Fibroblast of pulmonary artery (primary cell): Measurements from ENCODE around the gene OR10A4.

Source experiments
- DNase-seq: peaks from one replicate; pipeline ENCODE4 v3.0.0-alpha.2; 2010; ENCODE audit warnings: low read depth
- H3K4me3 ChIP-seq: replicated peaks from 2 replicates; pipeline ENCODE4 v1.5.1; 2011; ENCODE audit warnings: low read depth, mild to moderate bottlenecking, control low read depth, low read length, moderate library complexity
- TF ChIP-seq, protein P1 (sequence below): IDR thresholded peaks from 2 replicates; pipeline ENCODE4 v1.5.1; 2011; ENCODE audit warnings: mild to moderate bottlenecking, control low read depth, low read length, inconsistent platforms; ENCODE audit errors: missing control alignments

Gene OR10A4

DNA sequence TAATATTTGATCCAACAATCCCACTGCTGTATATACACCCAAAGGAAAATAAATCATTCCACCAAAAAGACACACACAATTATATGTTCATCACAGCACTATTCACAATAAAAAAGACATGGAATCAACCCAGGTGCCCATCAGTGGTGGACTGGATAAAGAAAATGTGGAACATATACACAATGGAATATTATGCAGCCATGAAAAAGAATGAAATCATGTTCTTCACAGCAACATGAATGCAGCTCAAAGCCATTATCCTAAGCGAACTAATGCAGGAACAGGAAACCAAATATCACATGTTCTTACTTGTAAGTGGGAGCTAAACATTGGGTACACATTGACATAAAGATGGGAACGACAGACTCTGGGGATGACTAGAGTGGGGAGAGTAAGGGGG lies 43.3 kb downstream of the OR10A4 start:
- TF ChIP-seq, protein P1, sequence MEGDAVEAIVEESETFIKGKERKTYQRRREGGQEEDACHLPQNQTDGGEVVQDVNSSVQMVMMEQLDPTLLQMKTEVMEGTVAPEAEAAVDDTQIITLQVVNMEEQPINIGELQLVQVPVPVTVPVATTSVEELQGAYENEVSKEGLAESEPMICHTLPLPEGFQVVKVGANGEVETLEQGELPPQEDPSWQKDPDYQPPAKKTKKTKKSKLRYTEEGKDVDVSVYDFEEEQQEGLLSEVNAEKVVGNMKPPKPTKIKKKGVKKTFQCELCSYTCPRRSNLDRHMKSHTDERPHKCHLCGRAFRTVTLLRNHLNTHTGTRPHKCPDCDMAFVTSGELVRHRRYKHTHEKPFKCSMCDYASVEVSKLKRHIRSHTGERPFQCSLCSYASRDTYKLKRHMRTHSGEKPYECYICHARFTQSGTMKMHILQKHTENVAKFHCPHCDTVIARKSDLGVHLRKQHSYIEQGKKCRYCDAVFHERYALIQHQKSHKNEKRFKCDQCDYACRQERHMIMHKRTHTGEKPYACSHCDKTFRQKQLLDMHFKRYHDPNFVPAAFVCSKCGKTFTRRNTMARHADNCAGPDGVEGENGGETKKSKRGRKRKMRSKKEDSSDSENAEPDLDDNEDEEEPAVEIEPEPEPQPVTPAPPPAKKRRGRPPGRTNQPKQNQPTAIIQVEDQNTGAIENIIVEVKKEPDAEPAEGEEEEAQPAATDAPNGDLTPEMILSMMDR, result no peak
- no peak for DNase-seq
- H3K4me3 ChIP-seq, result no peak overlapping the region

DNA sequence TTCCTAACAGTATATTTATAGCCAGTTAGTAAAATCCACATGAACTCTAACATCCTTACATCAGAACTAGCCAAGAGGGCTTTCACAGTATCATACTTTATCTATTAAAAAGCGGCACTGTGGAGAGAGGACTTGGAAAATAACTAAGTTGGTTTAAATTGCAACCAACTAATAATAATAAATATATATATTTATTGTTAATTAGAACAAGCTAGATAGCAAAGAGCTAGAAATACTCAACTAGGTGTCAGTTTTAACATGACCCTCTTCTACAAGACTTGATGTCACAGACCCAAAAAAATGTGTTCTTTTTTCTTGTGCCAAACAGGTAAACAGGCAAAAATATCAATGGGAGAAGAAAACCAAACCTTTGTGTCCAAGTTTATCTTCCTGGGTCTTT lies 44.3 kb downstream of the OR10A4 start, which contains the start of gene OR2D3:
TSS of gene OR2D3 (plus strand) at position 301 of the 400 bp plus-strand sequence. CDS start at position 301, 0 bp downstream.
- TF ChIP-seq, protein P1, result no peak
- no peak for DNase-seq
- H3K4me3 ChIP-seq, result no peak within 1 kb of the TSS

DNA sequence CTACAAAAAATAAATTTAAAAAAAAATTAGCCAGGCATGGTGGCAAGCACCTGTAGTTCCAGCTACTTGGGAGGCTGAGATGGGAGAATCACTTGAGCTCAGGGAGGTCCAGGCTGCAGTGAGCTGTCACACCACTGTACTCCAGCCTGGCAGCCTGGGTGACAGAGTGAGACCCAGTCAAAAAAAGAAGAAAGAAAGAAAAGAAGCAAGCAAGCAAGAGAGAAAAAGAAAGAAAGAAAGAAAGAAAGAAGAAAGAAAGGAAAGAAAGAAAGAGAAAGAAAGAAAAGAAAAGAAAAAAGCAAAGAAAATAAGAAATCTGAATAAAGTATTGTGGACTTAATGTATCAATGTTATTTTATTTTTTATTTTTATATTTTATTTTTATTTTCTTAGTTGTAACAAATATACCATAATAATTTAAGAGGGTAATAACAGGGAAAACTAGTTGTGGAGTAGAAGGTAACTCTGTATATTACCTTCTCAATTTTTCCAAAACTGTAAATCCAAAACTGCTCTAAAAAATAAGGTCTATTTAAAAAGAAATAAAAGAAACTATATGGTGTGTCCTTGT lies 48.7 kb downstream of the OR10A4 start:
- TF ChIP-seq, protein P1, result no peak
- no peak for DNase-seq
- no peak overlapping the region for H3K4me3 ChIP-seq

DNA sequence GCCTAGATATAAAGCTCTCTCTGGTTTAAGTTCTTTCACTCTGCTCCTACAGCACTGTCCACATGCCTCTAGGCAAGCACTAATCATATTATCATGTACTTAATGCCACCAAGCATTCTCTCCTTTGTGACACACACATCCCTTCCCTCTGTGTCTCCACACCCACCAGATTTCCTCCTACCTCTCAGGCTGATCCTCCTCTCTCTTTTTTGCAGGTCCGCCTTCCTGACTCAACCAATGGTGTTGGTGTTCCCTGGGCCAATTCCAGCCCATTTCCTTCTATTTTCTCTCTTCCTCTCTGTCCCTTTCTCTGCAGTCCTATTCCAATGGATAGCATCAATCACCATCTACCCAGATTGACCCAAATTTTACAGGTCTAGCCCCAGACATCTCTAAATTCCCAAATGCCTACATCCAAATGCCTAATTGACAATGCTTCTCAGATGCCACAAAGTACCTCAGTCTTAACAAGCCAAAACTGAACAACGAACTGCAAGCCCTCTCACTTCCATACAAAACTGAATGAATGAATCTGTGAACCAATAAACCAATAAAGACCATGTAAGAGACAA lies 49.3 kb downstream of the OR10A4 start:
- DNase-seq, result peak; percentile 35
- peak overlapping the region; percentile 91 for H3K4me3 ChIP-seq
- TF ChIP-seq, protein P1, result no peak

DNA sequence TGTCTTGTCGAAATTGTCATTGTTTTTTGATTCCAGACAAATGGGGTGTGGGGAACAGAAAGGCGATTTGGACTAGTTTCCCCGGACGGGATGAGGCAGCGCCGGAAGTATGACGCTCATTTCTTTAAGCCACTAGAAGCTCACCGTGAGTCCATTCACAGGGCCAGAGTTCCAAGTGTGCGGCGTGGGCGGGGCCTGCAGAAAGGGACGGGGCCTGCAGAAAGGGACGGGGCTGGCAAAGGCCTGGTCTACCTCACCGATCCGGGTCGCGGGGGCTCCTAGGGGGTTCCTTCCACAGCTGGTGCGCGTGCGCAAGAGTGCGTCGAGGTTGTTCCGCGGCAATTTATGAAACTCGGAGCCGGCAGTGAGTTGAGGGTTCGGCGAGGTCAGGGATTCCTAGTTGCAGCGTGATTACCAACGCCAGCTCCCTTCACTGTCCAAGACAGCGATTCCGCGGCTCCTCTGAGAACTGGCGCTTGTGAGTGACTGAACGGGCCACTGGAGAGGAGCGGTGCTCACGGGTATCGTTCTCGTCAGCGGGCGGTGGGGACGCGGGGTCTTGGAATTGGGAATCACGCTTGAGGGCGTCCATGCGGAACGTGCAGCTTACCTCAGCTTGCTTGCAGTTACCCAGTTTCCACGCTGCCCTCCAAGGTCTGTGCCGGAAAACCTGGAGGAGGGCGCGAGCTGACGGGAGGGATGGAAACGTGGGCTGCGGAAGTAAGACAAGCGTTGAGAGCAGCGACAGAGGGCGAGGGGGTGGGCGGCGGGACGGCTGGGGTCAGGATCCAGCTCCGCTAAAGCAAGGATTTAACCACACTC lies 50.0 kb downstream of the OR10A4 start, which contains the start of gene ZNF215:
TSS of gene ZNF215 (plus strand) at position 219 of the 822 bp plus-strand sequence. CDS start 5,847 bp downstream, outside the sequence.
- TF ChIP-seq, protein P1, result no peak
- peak within 1 kb of the TSS; percentile 91 for H3K4me3 ChIP-seq
- peak; percentile 90 for DNase-seq

DNA sequence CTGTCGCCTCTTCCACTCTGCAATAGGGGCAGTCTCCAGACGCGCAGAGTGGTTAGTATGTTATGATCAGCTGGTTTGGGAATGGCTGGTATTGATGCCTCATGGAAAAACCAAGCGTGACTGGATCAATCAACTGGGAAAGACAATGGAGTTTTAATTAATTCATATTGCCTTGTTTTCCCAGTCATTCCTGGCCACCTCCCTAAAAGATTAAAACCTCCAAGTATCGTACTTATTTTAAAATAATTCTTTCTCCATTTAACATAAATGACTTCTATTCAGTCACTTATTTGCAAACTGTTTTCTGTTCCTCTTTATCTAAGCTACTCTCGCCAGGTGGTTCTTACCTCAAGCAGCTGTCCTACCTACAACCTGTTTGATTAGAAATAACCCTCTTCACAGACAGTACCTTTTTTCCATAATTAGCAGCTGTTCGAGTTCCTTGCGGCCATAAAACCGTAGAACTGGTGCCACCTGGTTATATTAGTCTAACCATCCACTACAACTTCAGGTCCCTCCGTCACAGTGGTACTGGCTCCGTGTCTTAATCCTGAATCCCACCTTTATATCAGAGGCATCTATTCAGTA lies 50.7 kb downstream of the OR10A4 start:
- H3K4me3 ChIP-seq, result peak overlapping the region; percentile 91
- TF ChIP-seq, protein P1, result no peak
- no peak for DNase-seq
